Thyroid gland (tissue), 4 donors: ENCODE data around the gene APBB2. TPM values are rescaled to one million over a fixed set of nuclear protein-coding genes. Genes with fewer than 3 reads are reported as not detected.

Experiments
- DNase-seq, 2 donors: peaks; one replicate each; pipeline ENCODE4 v3.0.0-alpha.2; 2019
- H3K27ac ChIP-seq, 3 donors: fragments of 200-600 bp; sonication (generic); 1 replicate in 2 of 3; 2 replicates in 1 of 3; pipeline ENCODE4 v1.5.1; 2016 to 2019; ENCODE audit warnings: mild to moderate bottlenecking in 1 of 3, moderate library complexity in 1 of 3
- H3K27me3 ChIP-seq: fragments of 200-600 bp; sonication (generic); one replicate; pipeline ENCODE4 v1.5.1; 2019
- H3K36me3 ChIP-seq, 2 donors: fragments of 200-600 bp; sonication (generic); one replicate each; pipeline ENCODE4 v1.5.1; 2016 to 2019
- H3K4me1 ChIP-seq, 2 donors: fragments of 200-600 bp; sonication (generic); one replicate each; pipeline ENCODE4 v1.5.1; 2017 to 2019
- H3K4me3 ChIP-seq, 3 donors: fragments of 200-600 bp; sonication (generic); replicated peaks in 1 of 3; 1 replicate in 2 of 3; 2 replicates in 1 of 3; pipeline ENCODE4 v1.5.1; 2016; ENCODE audit warnings: mild to moderate bottlenecking in 1 of 3
- H3K9me3 ChIP-seq: fragments of 200-600 bp; sonication (generic); one replicate; pipeline ENCODE4 v1.5.1; 2017
- POLR2A ChIP-seq, 2 donors: fragments of 450-650 bp; IDR thresholded peaks; one replicate each; pipeline ENCODE4 v1.6.1; 2017; ENCODE audit warnings: antibody characterized with exemption in 2 of 2, mild to moderate bottlenecking in 2 of 2, moderate library complexity in 1 of 2
- WGBS, 2 donors: methylation state at CpG; one replicate each; pipeline ENCODE4 v1.1.5; 2017; 5-methylcytosine and 5-hydroxymethylcytosine counted together
- intact Hi-C: fragments of 100-400 bp; cut with DNase I; formaldehyde crosslinking; loops from one replicate; pipeline ENCODE4 v1.15.1; 2023
- total RNA-seq, 4 donors: library from RNA; depleted of rRNA; stranded (reverse); fragments of >200 nt; gene quantifications; one replicate each; pipeline ENCODE4 v1.2.3, GENCODE V29; 2016
- TF ChIP-seq, protein P1 (sequence below), 6 experiments: fragments of 200-600 bp in 3 of 6; fragments of 450-650 bp in 3 of 6; sonication (generic) in 3 of 6; IDR thresholded peaks; one replicate each; pipeline ENCODE4 v1.5.1; 2016 to 2019; ENCODE audit warnings: antibody characterized with exemption in 6 of 6, mild to moderate bottlenecking in 2 of 6, inconsistent platforms in 1 of 6, moderate library complexity in 1 of 6

The APBB2 gene
- total RNA-seq, 4 donors from 2014 or later = 174 to 253 (median 199) TPM

DNA sequence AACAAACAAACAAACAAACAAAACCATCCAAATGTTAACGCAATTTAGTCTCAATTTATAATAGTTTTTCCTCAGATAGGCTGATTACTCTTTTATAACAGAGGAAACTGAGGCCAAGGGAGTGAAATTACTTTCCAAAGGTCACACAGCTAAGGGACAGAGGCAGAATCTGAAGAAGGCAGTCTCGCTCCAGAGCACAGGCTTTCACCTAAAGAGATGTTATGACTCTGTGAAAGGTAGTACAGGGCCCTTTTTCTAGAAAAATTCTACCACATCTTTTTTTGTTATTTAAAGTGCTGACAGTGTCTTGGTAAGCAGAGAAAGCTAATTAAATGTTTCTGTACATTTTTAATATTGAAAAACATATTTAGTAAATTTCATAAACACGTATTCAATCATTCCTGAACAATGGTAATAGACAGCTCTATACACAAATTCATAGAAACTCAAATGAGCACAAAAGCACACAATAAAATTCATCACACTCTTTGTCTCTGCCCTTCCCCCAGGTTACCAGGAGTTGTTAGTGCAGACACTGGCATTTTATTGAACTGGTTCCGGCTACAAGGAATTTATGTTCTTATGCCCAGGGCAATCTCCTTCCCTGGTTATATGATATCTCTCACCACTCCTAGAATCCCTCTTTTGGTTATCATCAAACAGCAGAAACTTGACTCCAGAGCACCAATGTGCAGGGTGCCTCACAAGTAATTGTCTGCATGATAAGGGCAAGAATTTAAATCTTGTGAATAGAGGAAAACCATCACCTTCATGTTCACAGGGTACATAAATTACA lies 7.7 kb upstream of the APBB2 start:
- H3K36me3 ChIP-seq = no peaks in the 10 kb centered on the region
- intact Hi-C loops = no loop called here
- DNase-seq = no peak
- no peaks in the 10 kb centered on the region for H3K9me3 ChIP-seq
- H3K4me3 ChIP-seq = no peak overlapping the region
- H3K27me3 ChIP-seq = no peaks in the 10 kb centered on the region
- peaks cover 0 to 11% of the 10 kb centered on the region in 2 donors for H3K4me1 ChIP-seq
- TF ChIP-seq, protein P1, sequence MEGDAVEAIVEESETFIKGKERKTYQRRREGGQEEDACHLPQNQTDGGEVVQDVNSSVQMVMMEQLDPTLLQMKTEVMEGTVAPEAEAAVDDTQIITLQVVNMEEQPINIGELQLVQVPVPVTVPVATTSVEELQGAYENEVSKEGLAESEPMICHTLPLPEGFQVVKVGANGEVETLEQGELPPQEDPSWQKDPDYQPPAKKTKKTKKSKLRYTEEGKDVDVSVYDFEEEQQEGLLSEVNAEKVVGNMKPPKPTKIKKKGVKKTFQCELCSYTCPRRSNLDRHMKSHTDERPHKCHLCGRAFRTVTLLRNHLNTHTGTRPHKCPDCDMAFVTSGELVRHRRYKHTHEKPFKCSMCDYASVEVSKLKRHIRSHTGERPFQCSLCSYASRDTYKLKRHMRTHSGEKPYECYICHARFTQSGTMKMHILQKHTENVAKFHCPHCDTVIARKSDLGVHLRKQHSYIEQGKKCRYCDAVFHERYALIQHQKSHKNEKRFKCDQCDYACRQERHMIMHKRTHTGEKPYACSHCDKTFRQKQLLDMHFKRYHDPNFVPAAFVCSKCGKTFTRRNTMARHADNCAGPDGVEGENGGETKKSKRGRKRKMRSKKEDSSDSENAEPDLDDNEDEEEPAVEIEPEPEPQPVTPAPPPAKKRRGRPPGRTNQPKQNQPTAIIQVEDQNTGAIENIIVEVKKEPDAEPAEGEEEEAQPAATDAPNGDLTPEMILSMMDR (IDR thresholded peaks at IDR 0.05) = no peak
- TF ChIP-seq POLR2A (IDR thresholded peaks at IDR 0.05) = no peak
- no peak overlapping the region for H3K27ac ChIP-seq
- 90 to 97% methylated on average over 4 of the region's 4 CpGs for WGBS, 2 donors

DNA sequence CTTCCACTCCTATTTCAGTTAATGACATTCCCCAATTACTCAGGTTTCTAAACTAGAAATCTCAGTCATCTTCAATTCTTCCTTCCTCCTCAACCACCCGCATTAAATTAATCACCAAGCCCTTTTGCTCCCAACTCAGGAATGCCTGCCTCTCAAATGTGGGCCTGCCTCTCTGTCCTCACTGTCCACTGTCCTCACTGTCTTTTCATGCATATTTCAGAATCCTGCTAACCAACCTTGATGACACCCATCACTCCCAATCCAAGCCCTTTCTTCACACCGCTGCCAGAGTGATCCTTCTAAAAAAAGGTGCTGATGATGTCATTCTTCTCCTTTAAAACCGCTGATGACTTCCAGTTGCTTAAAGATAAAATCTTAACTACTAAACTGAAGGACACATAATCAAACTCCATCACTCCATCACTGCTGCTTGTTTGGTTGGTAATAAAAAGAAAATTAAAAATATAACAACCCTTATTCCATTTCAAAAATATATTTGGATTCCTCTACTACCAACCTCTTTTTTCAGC lies 5.1 kb upstream of the APBB2 start:
- intact Hi-C loops = no loop called here
- no peaks in the 10 kb centered on the region for H3K9me3 ChIP-seq
- no peak for DNase-seq
- no peaks in the 10 kb centered on the region for H3K36me3 ChIP-seq
- H3K4me3 ChIP-seq = no peak overlapping the region
- no peak for TF ChIP-seq POLR2A (IDR thresholded peaks at IDR 0.05)
- TF ChIP-seq, protein P1 (IDR thresholded peaks at IDR 0.05) = no peak
- H3K27me3 ChIP-seq = no peaks in the 10 kb centered on the region
- WGBS, 2 donors = 86 to 88% methylated on average over 3 of the region's 3 CpGs
- no peak overlapping the region for H3K27ac ChIP-seq
- peaks cover 10 to 19% of the 10 kb centered on the region in 2 donors for H3K4me1 ChIP-seq

DNA sequence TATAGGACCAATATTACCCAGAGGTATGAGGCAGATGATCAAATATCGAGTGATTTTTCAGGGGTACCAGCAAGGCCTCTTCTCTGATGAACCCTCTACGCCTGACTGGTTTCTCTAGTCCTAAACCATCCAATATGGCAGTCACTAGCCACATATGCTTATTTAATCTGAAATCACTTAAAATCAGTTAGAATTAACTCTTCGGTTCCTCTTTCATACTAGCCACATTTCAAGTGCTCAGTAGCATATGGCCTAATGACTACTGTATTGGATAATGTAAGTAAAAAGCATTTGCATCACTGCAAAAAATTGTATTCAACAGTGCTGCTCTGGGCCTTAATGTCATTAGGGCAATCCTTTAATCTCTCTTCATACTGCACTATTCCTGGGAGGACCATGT lies 4.4 kb upstream of the APBB2 start:
- 82 to 89% methylated on average over 3 of the region's 3 CpGs for WGBS, 2 donors
- Histone ChIP-seq H3K4me3 (no peak overlapping the region), H3K4me1 (peaks cover 10 to 19% of the 10 kb centered on the region in 2 donors), H3K9me3 (no peaks in the 10 kb centered on the region), H3K27me3 (no peaks in the 10 kb centered on the region), H3K27ac (peak overlapping the region in 1 of 3 donors; percentile 87), H3K36me3 (no peaks in the 10 kb centered on the region)
- no peak for DNase-seq
- TF ChIP-seq POLR2A (IDR thresholded peaks at IDR 0.05) = no peak
- TF ChIP-seq, protein P1 (IDR thresholded peaks at IDR 0.05) = no peak
- intact Hi-C loops = no loop called here

DNA sequence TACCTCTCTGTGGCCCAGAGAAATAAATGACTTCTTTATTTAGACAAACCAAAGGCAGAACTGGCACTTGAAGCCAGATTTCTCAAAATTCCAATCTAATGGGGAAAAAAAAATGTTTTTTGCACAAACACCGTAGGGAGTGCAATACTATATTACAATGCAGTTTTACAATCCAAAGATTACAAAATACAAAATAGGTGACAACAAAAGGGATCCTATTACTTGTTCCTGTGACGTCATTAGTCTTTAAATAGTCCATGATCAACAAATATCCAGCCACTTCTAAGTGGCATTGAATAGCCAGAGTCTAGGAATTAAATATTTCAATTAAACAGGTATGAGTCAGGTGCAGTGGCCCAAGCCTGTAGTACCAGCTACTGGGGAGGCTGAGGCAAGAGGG lies 3.0 kb upstream of the APBB2 start:
- intact Hi-C loops = no loop called here
- no peaks in the 10 kb centered on the region for H3K9me3 ChIP-seq
- TF ChIP-seq POLR2A (IDR thresholded peaks at IDR 0.05) = no peak
- TF ChIP-seq, protein P1 (IDR thresholded peaks at IDR 0.05) = no peak
- H3K4me3 ChIP-seq = no peak overlapping the region
- H3K36me3 ChIP-seq = no peaks in the 10 kb centered on the region
- WGBS, 2 donors = 81 to 88% methylated on average over 2 of the region's 2 CpGs
- no peaks in the 10 kb centered on the region for H3K27me3 ChIP-seq
- no peak for DNase-seq
- peaks cover 10 to 19% of the 10 kb centered on the region in 2 donors for H3K4me1 ChIP-seq
- H3K27ac ChIP-seq = peak overlapping the region in 2 of 3 donors; percentile 87 to 90

DNA sequence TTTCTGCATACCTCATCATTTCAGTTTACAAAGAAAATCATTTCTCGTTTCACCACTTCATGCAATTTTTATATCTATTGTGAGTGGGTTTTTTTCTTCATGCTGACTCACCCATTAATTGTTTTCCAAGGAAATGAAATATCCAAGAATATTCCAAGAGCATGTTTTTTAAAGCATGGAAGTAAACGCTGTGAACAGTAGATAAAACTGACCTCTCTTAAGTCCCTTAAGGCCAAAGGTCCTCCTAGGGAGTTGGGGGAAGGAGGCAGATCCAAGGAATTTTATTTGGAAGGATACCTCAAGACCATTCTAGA lies 2.6 kb upstream of the APBB2 start:
- Histone ChIP-seq H3K4me3 (peak overlapping the region in 2 of 3 donors; percentile 41 to 58), H3K27ac (peak overlapping the region; percentile 87 to 90 (median 90)), H3K9me3 (no peaks in the 10 kb centered on the region), H3K4me1 (peaks cover 13 to 23% of the 10 kb centered on the region in 2 donors), H3K36me3 (no peaks in the 10 kb centered on the region), H3K27me3 (no peaks in the 10 kb centered on the region)
- intact Hi-C loops = no loop called here
- DNase-seq = no peak
- TF ChIP-seq, protein P1 (IDR thresholded peaks at IDR 0.05) = no peak
- no peak for TF ChIP-seq POLR2A (IDR thresholded peaks at IDR 0.05)
- WGBS, 2 donors = 16 to 25% methylated on average over 2 of the region's 2 CpGs
